GM10248 (cell line): ENCODE results near the gene TCEAL2.
"Not testable (repeated sequence)": the region's sequence is repeated elsewhere in the genome, so short reads cannot be mapped to it uniquely, and the experiment has no call there.

Source experiments
- CTCF ChIA-PET: fragments of 300-600 bp; sonication (Branson Sonifier 250); formaldehyde crosslinking; extraction: SDS; loops from one replicate; lab custom pipeline; 2021; ENCODE audit warnings: antibody characterized with exemption; lab: Yijun Ruan, JAX
- POLR2A ChIA-PET: fragments of 350-650 bp; sonication (Branson Sonifier 250); formaldehyde crosslinking; extraction: SDS; loops from one replicate; lab custom pipeline; 2020; ENCODE audit warnings: antibody characterized with exemption; lab: Yijun Ruan, JAX
- DNase-seq: peaks from one replicate; pipeline ENCODE4 v3.0.0; 2012; ENCODE audit errors: extremely low spot score
- CTCF ChIP-seq: IDR thresholded peaks from 2 replicates; pipeline ENCODE4 v1.5.1; 2012; ENCODE audit warnings: mild to moderate bottlenecking, low read depth; ENCODE audit errors: extremely low read depth, missing control alignments, control extremely low read depth

The TCEAL2 gene

GRCh38 chrX:102125436-102125835, at the start of gene TCEAL2:
TCEAL2 (plus strand) TSS chrX:102125679; CDS start chrX:102126831, 1,152 bp downstream.
- CTCF ChIA-PET, POLR2A ChIA-PET, DNase-seq: not testable (repeated sequence)

- ChIA-PET POLR2A (no interaction called here), CTCF (no interaction called here)
- no peak for TF ChIP-seq CTCF
- DNase-seq, result no peak
Measured at GRCh38 chrX:102077426-102077825, 48.1 kb upstream of the TCEAL2 start.

- no peak for DNase-seq
- TF ChIP-seq CTCF, result no peak
- ChIA-PET CTCF (no interaction called here), POLR2A (no interaction called here)
Measured at GRCh38 chrX:102085706-102086105, 39.8 kb upstream of the TCEAL2 start.

GRCh38 chrX:102113367-102113766, 12.1 kb upstream of the TCEAL2 start:
- no peak for TF ChIP-seq CTCF
- ChIA-PET POLR2A (no interaction called here), CTCF (no interaction called here)
- no peak for DNase-seq

GRCh38 chrX:102115748-102116147, 9.7 kb upstream of the TCEAL2 start:
- TF ChIP-seq CTCF, result no peak
- DNase-seq, result no peak
- ChIA-PET CTCF (no interaction called here), POLR2A (no interaction called here)

GRCh38 chrX:102125014-102125413, 465 bp upstream of the TCEAL2 start:
- DNase-seq, POLR2A ChIA-PET, CTCF ChIA-PET: not testable (repeated sequence)

- DNase-seq, POLR2A ChIA-PET, CTCF ChIA-PET: not testable (repeated sequence)
Measured at GRCh38 chrX:102126080-102126818, 770 bp downstream of the TCEAL2 start.

GRCh38 chrX:102126863-102127262, 1.4 kb downstream of the TCEAL2 start:
- no peak for DNase-seq
- CTCF ChIA-PET, result no interaction called here
- POLR2A ChIA-PET, result no interaction called here
- no peak for TF ChIP-seq CTCF
